ENCODE measurements around the gene ATR.

DNA sequence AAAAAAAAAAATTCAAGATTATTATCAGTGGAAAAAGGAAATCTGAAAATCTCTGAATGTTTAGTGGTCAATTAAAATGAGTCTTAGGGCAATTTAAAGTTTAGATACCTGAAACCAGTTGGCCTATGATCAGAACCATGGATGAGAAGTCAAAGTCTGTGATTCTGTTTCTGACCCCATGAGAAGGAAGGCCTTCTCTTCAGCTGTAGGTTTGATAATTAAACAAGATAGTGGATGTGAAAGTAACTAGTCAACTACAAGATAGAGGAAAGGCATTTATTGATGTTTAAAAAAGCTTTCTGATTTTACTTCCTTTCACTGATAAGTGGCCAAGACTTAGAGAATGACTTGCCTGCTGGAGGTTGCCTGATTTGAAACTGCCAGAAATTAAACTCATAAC is 26.4 kb upstream of the ATR start:
- TF ChIP-seq ZKSCAN8 (CRISPR knock-in tag; IDR thresholded peaks at IDR 0.05) (no peak), NUFIP1 (IDR thresholded peaks at IDR 0.05; ENCODE audit: partially characterized antibody) (no peak), EZH2 (IDR thresholded peaks at IDR 0.05; ENCODE audit: borderline replicate concordance, low read depth, low read length) (no peak), ZC3H11A (IDR thresholded peaks at IDR 0.05; ENCODE audit: low read depth, low read length) (no peak), SPI1 (IDR thresholded peaks at IDR 0.05; ENCODE audit: borderline replicate concordance, low read depth, low read length) (no peak), SRSF9 (IDR thresholded peaks at IDR 0.05; ENCODE audit: borderline replicate concordance, low read depth, low read length) (no peak), NCOA6 (IDR thresholded peaks at IDR 0.05) (no peak), HOXB6 (CRISPR knock-in tag; IDR thresholded peaks at IDR 0.05; ENCODE audit: borderline replicate concordance) (no peak), ZBTB26 (CRISPR knock-in tag; IDR thresholded peaks at IDR 0.05) (no peak)
- TF ChIP-seq, protein P1, sequence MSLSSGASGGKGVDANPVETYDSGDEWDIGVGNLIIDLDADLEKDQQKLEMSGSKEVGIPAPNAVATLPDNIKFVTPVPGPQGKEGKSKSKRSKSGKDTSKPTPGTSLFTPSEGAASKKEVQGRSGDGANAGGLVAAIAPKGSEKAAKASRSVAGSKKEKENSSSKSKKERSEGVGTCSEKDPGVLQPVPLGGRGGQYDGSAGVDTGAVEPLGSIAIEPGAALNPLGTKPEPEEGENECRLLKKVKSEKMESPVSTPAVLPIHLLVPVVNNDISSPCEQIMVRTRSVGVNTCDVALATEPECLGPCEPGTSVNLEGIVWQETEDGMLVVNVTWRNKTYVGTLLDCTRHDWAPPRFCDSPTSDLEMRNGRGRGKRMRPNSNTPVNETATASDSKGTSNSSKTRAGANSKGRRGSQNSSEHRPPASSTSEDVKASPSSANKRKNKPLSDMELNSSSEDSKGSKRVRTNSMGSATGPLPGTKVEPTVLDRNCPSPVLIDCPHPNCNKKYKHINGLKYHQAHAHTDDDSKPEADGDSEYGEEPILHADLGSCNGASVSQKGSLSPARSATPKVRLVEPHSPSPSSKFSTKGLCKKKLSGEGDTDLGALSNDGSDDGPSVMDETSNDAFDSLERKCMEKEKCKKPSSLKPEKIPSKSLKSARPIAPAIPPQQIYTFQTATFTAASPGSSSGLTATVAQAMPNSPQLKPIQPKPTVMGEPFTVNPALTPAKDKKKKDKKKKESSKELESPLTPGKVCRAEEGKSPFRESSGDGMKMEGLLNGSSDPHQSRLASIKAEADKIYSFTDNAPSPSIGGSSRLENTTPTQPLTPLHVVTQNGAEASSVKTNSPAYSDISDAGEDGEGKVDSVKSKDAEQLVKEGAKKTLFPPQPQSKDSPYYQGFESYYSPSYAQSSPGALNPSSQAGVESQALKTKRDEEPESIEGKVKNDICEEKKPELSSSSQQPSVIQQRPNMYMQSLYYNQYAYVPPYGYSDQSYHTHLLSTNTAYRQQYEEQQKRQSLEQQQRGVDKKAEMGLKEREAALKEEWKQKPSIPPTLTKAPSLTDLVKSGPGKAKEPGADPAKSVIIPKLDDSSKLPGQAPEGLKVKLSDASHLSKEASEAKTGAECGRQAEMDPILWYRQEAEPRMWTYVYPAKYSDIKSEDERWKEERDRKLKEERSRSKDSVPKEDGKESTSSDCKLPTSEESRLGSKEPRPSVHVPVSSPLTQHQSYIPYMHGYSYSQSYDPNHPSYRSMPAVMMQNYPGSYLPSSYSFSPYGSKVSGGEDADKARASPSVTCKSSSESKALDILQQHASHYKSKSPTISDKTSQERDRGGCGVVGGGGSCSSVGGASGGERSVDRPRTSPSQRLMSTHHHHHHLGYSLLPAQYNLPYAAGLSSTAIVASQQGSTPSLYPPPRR (CRISPR knock-in tag; IDR thresholded peaks at IDR 0.05; ENCODE audit: borderline replicate concordance), result no peak
